ENCODE data around the gene KRT23. TPM values are rescaled to one million over a fixed set of nuclear protein-coding genes. Genes with fewer than 3 reads are reported as not detected.

KRT23 gene
- total RNA-seq, 1 experiment from 2014 or later: not detected

DNA sequence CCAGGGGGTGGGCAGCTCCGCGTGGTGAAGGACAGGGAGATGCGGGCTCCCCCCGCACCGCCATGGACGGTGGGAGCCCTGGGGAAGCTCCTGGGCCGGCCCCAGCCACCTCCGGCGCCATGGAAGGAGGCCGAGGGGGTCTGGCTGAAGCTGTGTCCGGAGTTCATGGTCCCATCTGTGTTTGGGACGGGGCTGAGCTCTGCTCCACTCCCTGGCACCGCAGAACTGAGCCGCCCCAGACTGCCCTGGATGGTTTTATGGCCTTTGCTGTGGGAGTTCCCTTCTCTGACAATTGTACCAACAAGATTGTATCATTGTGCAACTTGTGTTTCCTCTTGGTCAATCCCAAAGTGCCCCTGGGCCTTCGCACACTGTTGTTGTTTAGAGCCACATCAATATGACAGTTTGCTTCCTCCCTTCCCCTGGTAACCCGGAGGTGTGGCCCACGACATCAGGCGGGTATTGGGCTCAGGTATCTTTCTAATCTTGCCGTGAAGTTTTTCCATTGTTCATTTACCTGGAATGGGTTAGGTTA is 942 bp downstream of the KRT23 start:
- no peak overlapping the region for H2BK15ac ChIP-seq (ENCODE audit: low read depth, low read length)
- H3K27me3 ChIP-seq (ENCODE audit: insufficient read depth, low read length): no peaks in the 10 kb centered on the region
- no CpG with 5 or more reads among the region's 19 CpGs for WGBS (ENCODE audit: extremely low coverage, insufficient read length, low lambda C conversion rate)
- no peak overlapping the region for H3K4ac ChIP-seq (ENCODE audit: low read depth, low read length)
- no peak overlapping the region for H3K18ac ChIP-seq (ENCODE audit: insufficient read length, low read depth, low read length)
- H3K27ac ChIP-seq (ENCODE audit: insufficient read length, low read depth, low read length): no peak overlapping the region
- H3K56ac ChIP-seq (ENCODE audit: insufficient read length, low read depth, low read length): no peak overlapping the region
- H3K9ac ChIP-seq (ENCODE audit: extremely low read depth, insufficient read length, low read length): no peak overlapping the region
- H3T11ph ChIP-seq (ENCODE audit: low read length): no peak overlapping the region
- H2BK12ac ChIP-seq (ENCODE audit: insufficient read length, low read depth, low read length): no peak overlapping the region
- peaks cover 12 to 19% of the 10 kb centered on the region in 2 experiments for H3K4me1 Mint-ChIP-seq
- H3K27ac Mint-ChIP-seq: peak overlapping the region in 1 of 3 experiments; percentile 58; a peak in 1 of 7 replicates
- no peaks in the 10 kb centered on the region for H3K9me3 Mint-ChIP-seq
- H4K91ac ChIP-seq (ENCODE audit: insufficient read length, low read depth, low read length): no peak overlapping the region
- H3K27me3 Mint-ChIP-seq (ENCODE audit: low read depth): peaks cover 4% of the 10 kb centered on the region; the same call in 1 of the 2 replicates
- no peaks in the 10 kb centered on the region for H4K20me1 ChIP-seq (ENCODE audit: control insufficient read depth, insufficient read depth, insufficient read length)
- H4K5ac ChIP-seq (ENCODE audit: insufficient read length, low read depth, low read length): no peak overlapping the region
- no peak overlapping the region for H2BK120ac ChIP-seq (ENCODE audit: low read depth, low read length, poor library complexity, severe bottlenecking)
- H2AFZ ChIP-seq (ENCODE audit: low read length): no peak overlapping the region
- H3K79me1 ChIP-seq (ENCODE audit: insufficient read depth, low read depth, low read length, poor library complexity, severe bottlenecking): no peaks in the 10 kb centered on the region
- no peak overlapping the region for H3K14ac ChIP-seq (ENCODE audit: insufficient read depth, low read length)
- no peaks in the 10 kb centered on the region for H3K4me1 ChIP-seq (ENCODE audit: insufficient read depth, low read length)
- H3K4me3 Mint-ChIP-seq: no peak overlapping the region
- TF ChIP-seq, protein P1, sequence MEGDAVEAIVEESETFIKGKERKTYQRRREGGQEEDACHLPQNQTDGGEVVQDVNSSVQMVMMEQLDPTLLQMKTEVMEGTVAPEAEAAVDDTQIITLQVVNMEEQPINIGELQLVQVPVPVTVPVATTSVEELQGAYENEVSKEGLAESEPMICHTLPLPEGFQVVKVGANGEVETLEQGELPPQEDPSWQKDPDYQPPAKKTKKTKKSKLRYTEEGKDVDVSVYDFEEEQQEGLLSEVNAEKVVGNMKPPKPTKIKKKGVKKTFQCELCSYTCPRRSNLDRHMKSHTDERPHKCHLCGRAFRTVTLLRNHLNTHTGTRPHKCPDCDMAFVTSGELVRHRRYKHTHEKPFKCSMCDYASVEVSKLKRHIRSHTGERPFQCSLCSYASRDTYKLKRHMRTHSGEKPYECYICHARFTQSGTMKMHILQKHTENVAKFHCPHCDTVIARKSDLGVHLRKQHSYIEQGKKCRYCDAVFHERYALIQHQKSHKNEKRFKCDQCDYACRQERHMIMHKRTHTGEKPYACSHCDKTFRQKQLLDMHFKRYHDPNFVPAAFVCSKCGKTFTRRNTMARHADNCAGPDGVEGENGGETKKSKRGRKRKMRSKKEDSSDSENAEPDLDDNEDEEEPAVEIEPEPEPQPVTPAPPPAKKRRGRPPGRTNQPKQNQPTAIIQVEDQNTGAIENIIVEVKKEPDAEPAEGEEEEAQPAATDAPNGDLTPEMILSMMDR (conservative IDR thresholded peaks at IDR 0.05): no peak
- H2AK5ac ChIP-seq (ENCODE audit: insufficient read length, low read length): no peak overlapping the region
- H3K4me2 ChIP-seq (ENCODE audit: insufficient read depth, insufficient read length, low read length): no peak overlapping the region
- H2BK20ac ChIP-seq (ENCODE audit: low read depth, low read length, poor library complexity, severe bottlenecking): no peak overlapping the region
- no peaks in the 10 kb centered on the region for H3K79me2 ChIP-seq (ENCODE audit: insufficient read depth, low read length)
- no peaks in the 10 kb centered on the region for H3K9me3 ChIP-seq (ENCODE audit: control insufficient read depth, low read depth, low read length)
- no peaks in the 10 kb centered on the region for H3K36me3 Mint-ChIP-seq (ENCODE audit: insufficient read depth in 1 of 3, low read depth in 3 of 3)
- no peak for DNase-seq
- H3K23ac ChIP-seq (ENCODE audit: insufficient read length, low read depth, low read length): no peak overlapping the region
- no peak overlapping the region for H4K8ac ChIP-seq (replicated peaks; ENCODE audit: insufficient read length, low read depth, low read length)
- H3K23me2 ChIP-seq (ENCODE audit: insufficient read length, low read depth, low read length, poor library complexity, severe bottlenecking): no peaks in the 10 kb centered on the region
- no peak overlapping the region for H2BK5ac ChIP-seq (ENCODE audit: insufficient read length, low read length)

Measured in H9 (cell line).